PC-3 (cell line): Measurements from ENCODE around the gene ATOH8.

Experiments used
- EZH2 ChIP-seq: fragments of 300-600 bp; sonication (generic); IDR thresholded peaks from one replicate; pipeline ENCODE4 v1.6.1; 2017; ENCODE audit warnings: antibody characterized with exemption, mild to moderate bottlenecking, low read length; ENCODE audit not compliant: unreplicated experiment
- EZH2phosphoT487 ChIP-seq: fragments of 300-600 bp; sonication (generic); IDR thresholded peaks from 2 replicates; pipeline ENCODE4 v1.6.1; 2018; ENCODE audit warnings: mild to moderate bottlenecking, antibody characterized with exemption, low read length, borderline replicate concordance
- TF ChIP-seq, protein P1 (sequence below): fragments of 300-600 bp; sonication (generic); conservative IDR thresholded peaks from 2 replicates; pipeline ENCODE4 v1.5.1; 2017; ENCODE audit warnings: antibody characterized with exemption, low read depth, mild to moderate bottlenecking, low read length

DNA sequence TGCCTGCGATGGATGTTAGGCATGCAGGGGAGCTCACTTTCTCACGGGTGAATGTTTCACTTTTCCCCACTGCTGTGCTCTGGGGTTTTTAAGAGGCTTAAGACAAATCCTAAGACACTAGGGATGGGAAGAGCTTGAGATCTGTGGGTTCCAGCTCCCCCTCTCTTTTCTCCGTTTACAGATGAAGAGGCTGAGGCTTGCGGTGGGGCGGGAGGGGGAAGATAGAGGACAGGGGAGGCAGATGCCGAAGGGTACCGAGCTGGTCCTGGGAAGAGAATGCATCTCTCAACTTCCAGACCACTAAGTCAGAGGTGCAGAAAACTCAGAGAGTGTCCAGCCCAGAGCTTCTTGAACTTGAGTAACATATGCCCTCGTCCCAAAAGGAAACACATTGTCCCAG lies 8.2 kb upstream of the ATOH8 start:
- TF ChIP-seq, protein P1, sequence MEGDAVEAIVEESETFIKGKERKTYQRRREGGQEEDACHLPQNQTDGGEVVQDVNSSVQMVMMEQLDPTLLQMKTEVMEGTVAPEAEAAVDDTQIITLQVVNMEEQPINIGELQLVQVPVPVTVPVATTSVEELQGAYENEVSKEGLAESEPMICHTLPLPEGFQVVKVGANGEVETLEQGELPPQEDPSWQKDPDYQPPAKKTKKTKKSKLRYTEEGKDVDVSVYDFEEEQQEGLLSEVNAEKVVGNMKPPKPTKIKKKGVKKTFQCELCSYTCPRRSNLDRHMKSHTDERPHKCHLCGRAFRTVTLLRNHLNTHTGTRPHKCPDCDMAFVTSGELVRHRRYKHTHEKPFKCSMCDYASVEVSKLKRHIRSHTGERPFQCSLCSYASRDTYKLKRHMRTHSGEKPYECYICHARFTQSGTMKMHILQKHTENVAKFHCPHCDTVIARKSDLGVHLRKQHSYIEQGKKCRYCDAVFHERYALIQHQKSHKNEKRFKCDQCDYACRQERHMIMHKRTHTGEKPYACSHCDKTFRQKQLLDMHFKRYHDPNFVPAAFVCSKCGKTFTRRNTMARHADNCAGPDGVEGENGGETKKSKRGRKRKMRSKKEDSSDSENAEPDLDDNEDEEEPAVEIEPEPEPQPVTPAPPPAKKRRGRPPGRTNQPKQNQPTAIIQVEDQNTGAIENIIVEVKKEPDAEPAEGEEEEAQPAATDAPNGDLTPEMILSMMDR, result no peak
- no peak for TF ChIP-seq EZH2
- no peak for TF ChIP-seq EZH2phosphoT487
